Activated T-cell treated with anti-CD3 and anti-CD28 coated beads, Interleukin-2, amount 50 U/mL, for 72 hours (primary cell): ENCODE data around the gene PTPA. TPM values are rescaled to one million over a fixed set of nuclear protein-coding genes. Genes with fewer than 3 reads are reported as not detected.
"Not testable (repeated sequence)": the region's sequence is repeated elsewhere in the genome, so short reads cannot be mapped to it uniquely, and the experiment has no call there.

Experiments
- ATAC-seq, 2 donors: fragments of 150-1000 bp; cut with Tn5 transposase; replicated peaks in 1 of 2; 2 replicates each; pipeline ENCODE4 v1.10.0; 2021; ENCODE audit warnings: moderate library complexity in 2 of 2, mild to moderate bottlenecking in 1 of 2
- DNase-seq, 2 donors: peaks; one replicate each; pipeline ENCODE4 v3.0.0; 2021 to 2022; ENCODE audit warnings: mixed read lengths in 1 of 2
- H3K27ac Mint-ChIP-seq: one replicate; pipeline ENCODE4 v1.8.0; 2022; ENCODE audit warnings: mild to moderate bottlenecking, moderate library complexity, mixed read lengths
- H3K27me3 Mint-ChIP-seq: one replicate; pipeline ENCODE4 v1.8.0; 2022; ENCODE audit warnings: low read depth, mixed read lengths
- H3K36me3 Mint-ChIP-seq, 2 donors: one replicate each; pipeline ENCODE4 v1.8.0; 2022; ENCODE audit warnings: mixed read lengths in 2 of 2, mild to moderate bottlenecking in 1 of 2; ENCODE audit not compliant: insufficient read depth in 2 of 2
- H3K4me1 Mint-ChIP-seq: one replicate; pipeline ENCODE4 v1.8.0; 2022; ENCODE audit warnings: low read depth, mixed read lengths
- H3K4me3 Mint-ChIP-seq, 2 donors: one replicate each; pipeline ENCODE4 v1.8.0; 2022; ENCODE audit warnings: mild to moderate bottlenecking in 2 of 2, mixed read lengths in 2 of 2, moderate library complexity in 2 of 2
- H3K9me3 Mint-ChIP-seq, 2 donors: one replicate each; pipeline ENCODE4 v1.8.0; 2022; ENCODE audit warnings: mixed read lengths in 2 of 2
- total RNA-seq, 2 donors: library from RNA; stranded (reverse); gene quantifications; one replicate each; pipeline ENCODE4 v1.2.3, GENCODE V29; 2022

Gene PTPA
- total RNA-seq, 2 donors from 2014 or later, result 85.5 to 98.3 TPM

DNA sequence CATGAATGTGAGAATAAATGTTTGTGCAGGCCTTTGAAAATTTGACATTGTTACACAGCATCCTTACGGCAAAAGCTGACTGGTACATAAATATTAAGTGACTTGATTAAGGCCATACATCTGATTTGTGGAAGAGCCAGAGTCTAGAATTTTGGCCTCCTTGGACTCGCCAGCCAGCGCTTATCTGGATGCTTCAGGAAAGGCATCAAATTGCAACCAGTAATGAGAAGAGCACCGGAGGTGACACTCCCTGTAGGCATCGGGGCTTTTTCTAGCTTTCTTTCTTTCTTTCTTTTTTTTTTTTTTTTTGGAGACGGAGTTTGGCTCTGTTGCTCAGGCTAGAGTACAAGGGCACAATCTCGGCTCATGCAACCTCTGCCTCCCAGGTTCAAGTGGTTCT, 80.0 kb downstream of the PTPA start:
- DNase-seq, result no peak
- Mint-ChIP-seq H3K27ac (no peak overlapping the region), H3K4me3 (no peak overlapping the region), H3K4me1 (no peaks in the 10 kb centered on the region), H3K27me3 (peaks cover 16% of the 10 kb centered on the region), H3K9me3 (no peaks in the 10 kb centered on the region), H3K36me3 (peaks cover 0 to 2% of the 10 kb centered on the region in 2 donors)
- ATAC-seq, result no peak

DNA sequence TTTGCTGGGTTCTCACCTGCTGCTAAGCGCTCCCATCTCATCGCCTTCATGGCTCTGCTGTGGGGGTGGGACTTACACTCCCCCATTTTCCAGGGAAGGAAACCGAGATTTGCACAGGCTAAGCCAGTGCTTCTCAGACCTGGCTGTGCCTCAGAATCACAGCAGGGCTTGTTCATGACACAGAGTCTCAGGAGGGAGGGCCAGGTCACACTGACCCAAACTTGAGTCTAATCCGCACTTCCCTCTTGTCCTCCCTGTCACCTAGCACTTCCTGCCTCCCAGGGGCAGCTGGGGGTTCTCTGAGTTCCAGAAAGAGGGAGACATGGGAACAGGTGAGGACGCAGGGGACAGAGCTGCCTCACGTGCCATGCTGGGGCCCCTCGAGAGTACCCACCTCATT, 82.4 kb downstream of the PTPA start:
- no peaks in the 10 kb centered on the region for H3K4me1 Mint-ChIP-seq
- H3K27ac Mint-ChIP-seq, result no peak overlapping the region
- peaks cover 16% of the 10 kb centered on the region for H3K27me3 Mint-ChIP-seq
- H3K9me3 Mint-ChIP-seq, result no peaks in the 10 kb centered on the region
- no peak overlapping the region for H3K4me3 Mint-ChIP-seq
- DNase-seq, result no peak
- no peak for ATAC-seq
- H3K36me3 Mint-ChIP-seq, result peaks cover 0 to 2% of the 10 kb centered on the region in 2 donors

DNA sequence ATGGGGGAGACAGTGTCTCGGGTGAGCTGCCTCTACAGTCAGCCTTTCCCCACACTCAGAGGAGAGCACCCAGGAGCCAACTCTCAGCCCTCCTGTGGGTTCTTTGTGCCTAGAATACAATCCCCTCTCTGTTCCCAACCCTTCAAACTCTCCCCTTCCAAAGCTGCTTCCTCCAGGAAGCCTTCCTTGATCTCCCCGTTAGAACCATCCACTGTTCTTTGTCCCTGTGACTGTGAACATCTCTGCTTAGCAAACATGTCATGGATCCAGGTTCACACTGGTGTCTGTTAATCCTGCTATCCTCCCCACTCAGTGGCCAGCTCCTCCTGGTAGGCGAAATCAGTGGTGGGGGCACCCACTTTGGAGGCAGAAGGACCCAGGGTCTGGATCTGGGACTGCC, 83.0 kb downstream of the PTPA start:
- Mint-ChIP-seq H3K4me3 (no peak overlapping the region), H3K4me1 (no peaks in the 10 kb centered on the region), H3K9me3 (no peaks in the 10 kb centered on the region), H3K36me3 (peaks cover 0 to 2% of the 10 kb centered on the region in 2 donors), H3K27ac (no peak overlapping the region), H3K27me3 (peaks cover 16% of the 10 kb centered on the region)
- ATAC-seq (no peak), DNase-seq (no peak)

DNA sequence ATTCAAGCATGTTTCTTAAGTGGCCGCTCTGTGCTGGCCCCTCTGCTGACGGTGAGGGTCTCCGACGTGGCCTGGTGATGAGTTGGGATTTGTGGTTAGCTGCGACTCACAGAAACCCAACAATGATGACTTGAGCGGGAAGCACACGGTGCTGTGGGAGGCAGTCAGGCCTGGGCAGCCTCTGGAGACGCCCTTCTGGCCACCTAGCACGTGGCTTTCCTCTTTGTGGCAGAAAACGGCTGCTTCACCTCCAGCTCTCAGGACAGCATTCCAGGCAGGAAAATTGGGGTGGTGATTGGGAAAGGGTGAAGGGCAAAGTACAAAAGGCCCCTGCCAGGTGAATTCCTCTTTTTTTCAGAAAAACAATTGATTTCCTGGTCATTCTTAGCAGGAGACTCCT, 84.4 kb downstream of the PTPA start:
- Mint-ChIP-seq H3K27me3 (peaks cover 16% of the 10 kb centered on the region), H3K4me3 (no peak overlapping the region), H3K4me1 (no peaks in the 10 kb centered on the region), H3K36me3 (peaks cover 0 to 2% of the 10 kb centered on the region in 2 donors), H3K9me3 (no peaks in the 10 kb centered on the region), H3K27ac (no peak overlapping the region)
- no peak for ATAC-seq
- no peak for DNase-seq

DNA sequence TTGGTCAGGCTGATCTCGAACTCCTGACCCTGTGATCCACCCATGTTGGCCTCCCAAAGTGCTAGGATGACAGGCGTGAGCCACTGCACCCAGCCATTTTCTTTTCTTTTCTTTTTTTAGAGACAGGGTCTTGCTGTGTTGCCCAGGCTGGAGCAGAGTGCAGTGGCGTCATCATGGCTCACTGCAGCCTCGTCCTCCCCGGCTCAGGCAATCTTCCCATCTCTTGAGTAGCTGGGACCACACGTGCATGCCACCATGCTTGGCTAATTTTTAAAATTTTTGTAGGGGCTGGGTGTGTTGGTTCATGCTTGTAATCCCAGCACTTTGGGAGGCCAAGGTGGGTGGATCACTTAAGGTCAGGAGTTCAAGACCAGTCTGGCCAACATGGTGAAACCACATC, 85.8 kb downstream of the PTPA start:
- not testable (repeated sequence) for H3K4me3 Mint-ChIP-seq, H3K27ac Mint-ChIP-seq, H3K36me3 Mint-ChIP-seq, ATAC-seq, H3K9me3 Mint-ChIP-seq, H3K4me1 Mint-ChIP-seq, DNase-seq
- H3K27me3 Mint-ChIP-seq, result peaks cover 16% of the 10 kb centered on the region

DNA sequence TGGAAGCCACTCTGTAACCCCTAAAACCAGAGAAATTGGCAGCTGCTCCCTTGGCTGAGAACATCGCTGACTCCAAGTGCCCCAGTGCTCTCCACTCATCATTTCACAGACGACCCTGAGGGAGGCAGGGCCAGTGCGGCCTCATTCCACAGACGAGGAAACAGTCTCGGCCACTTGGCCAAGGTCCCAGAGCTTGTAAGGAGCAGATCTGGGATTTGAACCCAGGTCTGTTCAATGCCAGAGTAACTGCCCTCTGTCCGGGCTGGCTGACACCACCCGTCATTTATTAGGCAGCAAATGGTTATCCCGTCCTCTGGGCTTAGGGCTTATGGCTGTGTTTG, 86.7 kb downstream of the PTPA start:
- Mint-ChIP-seq H3K9me3 (no peaks in the 10 kb centered on the region), H3K27ac (no peak overlapping the region), H3K36me3 (no peaks in the 10 kb centered on the region), H3K27me3 (peaks cover 15% of the 10 kb centered on the region), H3K4me1 (peaks cover 4% of the 10 kb centered on the region), H3K4me3 (no peak overlapping the region)
- no peak for DNase-seq
- no peak for ATAC-seq

Other genes starting within 250 kb of the PTPA start
- gene KYAT1, start 229.5 kb upstream of the PTPA start, total RNA-seq, result 10 to 100 TPM in 1 of 2 donors, 1 to 10 TPM in 1; 8.8 to 13.8 TPM
- gene LRRC8A, start 229.3 kb upstream of the PTPA start, total RNA-seq, result 10 to 100 TPM; 19.2 to 20.1 TPM
- gene PHYHD1, start 190.4 kb upstream of the PTPA start, total RNA-seq, result 1 to 10 TPM; 1.1 to 1.9 TPM
- 1 to 10 TPM; 6.8 to 6.9 TPM for gene DOLK, start 163.8 kb upstream of the PTPA start, total RNA-seq
- 10 to 100 TPM; 90.0 to 98.0 TPM for gene NUP188, start 163.7 kb upstream of the PTPA start, total RNA-seq
- 10 to 100 TPM; 41.3 to 41.8 TPM for gene SH3GLB2, start 83.1 kb upstream of the PTPA start, total RNA-seq
- 10 to 100 TPM; 38.5 to 41.5 TPM for gene MIGA2, start 74.8 kb upstream of the PTPA start, total RNA-seq
- gene DOLPP1, start 30.3 kb upstream of the PTPA start, total RNA-seq, result 10 to 100 TPM; 17.1 to 22.3 TPM
- gene CRAT, start 622 bp upstream of the PTPA start, total RNA-seq, result 10 to 100 TPM; 21.4 to 23.8 TPM
- 1 to 10 TPM; 4.2 to 4.6 TPM for gene IER5L, start 66.8 kb downstream of the PTPA start, total RNA-seq